Psoas muscle (tissue), 8 donors: ENCODE results near the gene C16orf78. TPM values are rescaled to one million over a fixed set of nuclear protein-coding genes. Genes with fewer than 3 reads are reported as not detected.

Experiments
- ATAC-seq, 4 donors: fragments of 200-7000 bp; cut with Tn5 transposase; one replicate each; pipeline ENCODE4 v1.9.1; 2020; ENCODE audit warnings: moderate library complexity in 3 of 4, mild to moderate bottlenecking in 2 of 4
- DNase-seq, 2 donors: peaks; one replicate each; pipeline ENCODE4 v3.0.0-alpha.2; 2020
- H3K27ac ChIP-seq: fragments of 200-600 bp; one replicate; pipeline ENCODE4 v1.8.0; 2022
- H3K27me3 ChIP-seq, 3 donors: fragments of 200-600 bp in 1 of 3; one replicate each; pipeline versions ENCODE4 v1.6.1 to v1.8.0; 2013 to 2022; ENCODE audit warnings: low read length in 2 of 3, mild to moderate bottlenecking in 2 of 3, moderate library complexity in 1 of 3; ENCODE audit not compliant: insufficient read depth in 3 of 3
- H3K36me3 ChIP-seq, 2 donors: fragments of 200-600 bp in 1 of 2; one replicate each; pipeline versions ENCODE4 v1.6.1 to v1.8.0; 2013 to 2022; ENCODE audit warnings: low read depth in 1 of 2, mild to moderate bottlenecking in 1 of 2, moderate library complexity in 1 of 2; ENCODE audit not compliant: insufficient read depth in 1 of 2
- H3K4me1 ChIP-seq: fragments of 200-600 bp; one replicate; pipeline ENCODE4 v1.8.0; 2022
- H3K4me3 ChIP-seq: fragments of 200-600 bp; one replicate; pipeline ENCODE4 v1.8.0; 2022; ENCODE audit warnings: mild to moderate bottlenecking
- H3K9me3 ChIP-seq: fragments of 200-600 bp; one replicate; pipeline ENCODE4 v1.8.0; 2022
- WGBS, 3 donors: extraction: QIAGEN DNeasy Blood & Tissue Kit; methylation state at CpG; one replicate each; pipeline versions ENCODE4 v1.1.6 to v1.1.7; 2013; 5-methylcytosine and 5-hydroxymethylcytosine counted together
- intact Hi-C, 2 donors: fragments of 100-400 bp; cut with DNase I; formaldehyde crosslinking; loops; one replicate each; pipeline versions ENCODE4 v1.11.0 to v1.14.2; 2022
- polyA plus RNA-seq, 3 donors: library from polyadenylated mRNA; stranded (reverse); fragments of 200-250 nt; gene quantifications; one replicate each; pipeline ENCODE4 v1.2.3, GENCODE V29; 2013
- total RNA-seq, 4 donors: library from RNA; stranded (reverse); fragmentation: NEBNext Ultra II Directional in 2 of 4; extraction: Animal tissue kit (Norgen Biotek cat#: 25700) in 2 of 4; gene quantifications; one replicate each; pipeline versions ENCODE4 v1.2.1 to v1.2.4, GENCODE V29; 2021 to 2023
- TF ChIP-seq, protein P1 (sequence below): fragments of 200-600 bp; IDR thresholded peaks from one replicate; pipeline ENCODE4 v1.8.0; 2022; ENCODE audit warnings: antibody characterized with exemption
- donor health status: healthy with polysubstance abuse.
- donor health status: DM: no; HTN: no; CAD: no; lungs with moderate emphysema.
- donor health status: Bipolar disorder and iron deficiency.
- donor health status: healthy.
- donor health status: DM: yes; HTN: yes; CAD: no.
- donor health status: DM: no; HTN: no; CAD: no.
- donor health status: DM: no; HTN: no; CAD: no.
- donor health status: DM: yes; HTN: yes; CAD: no.

C16orf78 gene
- total and polyA plus RNA-seq, 7 donors: not detected

DNA sequence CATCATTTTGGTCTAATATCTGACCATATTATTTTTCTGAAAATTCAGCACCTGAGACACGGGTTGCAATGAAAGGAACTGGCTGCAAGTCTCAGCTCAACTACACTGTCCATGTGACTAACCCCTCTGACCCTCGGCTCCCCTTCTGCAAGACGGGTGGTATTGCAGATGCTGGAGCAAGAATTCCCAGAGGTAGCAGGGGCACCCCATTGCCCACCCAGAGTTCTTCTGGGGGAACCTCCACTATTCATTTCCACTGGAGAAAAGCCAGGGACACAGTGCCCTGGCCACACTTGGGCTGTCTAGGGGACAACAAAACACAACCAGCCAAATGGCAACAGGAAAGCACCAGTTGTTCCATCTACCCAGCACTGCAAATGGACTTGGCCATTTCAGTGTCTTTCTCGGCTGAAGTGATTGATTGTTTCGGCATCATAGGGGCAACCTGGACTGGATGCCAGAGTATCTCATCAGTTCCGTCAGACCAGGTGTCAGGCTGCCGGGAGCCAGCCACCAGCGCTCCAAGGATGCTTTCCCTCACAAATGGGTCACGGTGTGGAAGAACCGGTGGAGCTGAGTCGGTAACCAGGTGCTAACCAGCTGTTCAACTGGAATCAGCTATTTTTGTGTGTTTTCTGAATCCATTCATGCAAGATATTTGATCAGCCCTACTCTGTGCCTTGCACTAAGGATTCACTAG lies 58.1 kb downstream of the C16orf78 start:
- no peak for ATAC-seq
- Histone ChIP-seq H3K9me3 (no peaks in the 10 kb centered on the region), H3K27ac (no peak overlapping the region), H3K4me3 (no peak overlapping the region), H3K4me1 (no peaks in the 10 kb centered on the region), H3K27me3 (no peaks in the 10 kb centered on the region), H3K36me3 (no peaks in the 10 kb centered on the region)
- no peak for DNase-seq
- TF ChIP-seq, protein P1, sequence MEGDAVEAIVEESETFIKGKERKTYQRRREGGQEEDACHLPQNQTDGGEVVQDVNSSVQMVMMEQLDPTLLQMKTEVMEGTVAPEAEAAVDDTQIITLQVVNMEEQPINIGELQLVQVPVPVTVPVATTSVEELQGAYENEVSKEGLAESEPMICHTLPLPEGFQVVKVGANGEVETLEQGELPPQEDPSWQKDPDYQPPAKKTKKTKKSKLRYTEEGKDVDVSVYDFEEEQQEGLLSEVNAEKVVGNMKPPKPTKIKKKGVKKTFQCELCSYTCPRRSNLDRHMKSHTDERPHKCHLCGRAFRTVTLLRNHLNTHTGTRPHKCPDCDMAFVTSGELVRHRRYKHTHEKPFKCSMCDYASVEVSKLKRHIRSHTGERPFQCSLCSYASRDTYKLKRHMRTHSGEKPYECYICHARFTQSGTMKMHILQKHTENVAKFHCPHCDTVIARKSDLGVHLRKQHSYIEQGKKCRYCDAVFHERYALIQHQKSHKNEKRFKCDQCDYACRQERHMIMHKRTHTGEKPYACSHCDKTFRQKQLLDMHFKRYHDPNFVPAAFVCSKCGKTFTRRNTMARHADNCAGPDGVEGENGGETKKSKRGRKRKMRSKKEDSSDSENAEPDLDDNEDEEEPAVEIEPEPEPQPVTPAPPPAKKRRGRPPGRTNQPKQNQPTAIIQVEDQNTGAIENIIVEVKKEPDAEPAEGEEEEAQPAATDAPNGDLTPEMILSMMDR: no peak
- 45 to 60% (median 51%) methylated on average over 11 of the region's 11 CpGs for WGBS, 3 donors
- intact Hi-C loops: no loop called here

DNA sequence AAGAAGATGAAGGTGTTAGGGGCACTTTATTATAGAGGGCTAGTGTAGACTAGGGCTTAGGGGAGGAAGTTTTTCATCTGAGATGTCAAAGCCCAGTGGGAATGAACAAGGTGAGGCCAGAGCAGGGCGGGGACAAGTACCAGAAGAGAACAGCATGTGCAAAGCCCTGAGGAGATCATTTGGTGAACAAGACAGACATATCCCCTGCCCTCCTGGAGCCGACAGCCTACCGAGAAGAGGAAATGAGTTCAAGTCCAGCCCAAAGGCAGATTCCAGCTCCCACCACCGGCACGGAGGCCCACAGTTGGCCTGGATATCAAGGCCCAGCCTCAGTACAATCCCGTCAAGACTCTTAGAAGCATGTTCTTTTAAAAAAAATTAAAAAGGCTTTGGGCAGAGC lies 61.1 kb downstream of the C16orf78 start:
- Histone ChIP-seq H3K36me3 (no peaks in the 10 kb centered on the region), H3K27me3 (no peaks in the 10 kb centered on the region), H3K9me3 (no peaks in the 10 kb centered on the region), H3K4me1 (no peaks in the 10 kb centered on the region), H3K4me3 (no peak overlapping the region), H3K27ac (no peak overlapping the region)
- TF ChIP-seq, protein P1: no peak
- intact Hi-C loops: no loop called here
- no peak for ATAC-seq
- DNase-seq: no peak
- WGBS, 3 donors: 95 to 99% (median 97%) methylated on average over 6 of the region's 6 CpGs

DNA sequence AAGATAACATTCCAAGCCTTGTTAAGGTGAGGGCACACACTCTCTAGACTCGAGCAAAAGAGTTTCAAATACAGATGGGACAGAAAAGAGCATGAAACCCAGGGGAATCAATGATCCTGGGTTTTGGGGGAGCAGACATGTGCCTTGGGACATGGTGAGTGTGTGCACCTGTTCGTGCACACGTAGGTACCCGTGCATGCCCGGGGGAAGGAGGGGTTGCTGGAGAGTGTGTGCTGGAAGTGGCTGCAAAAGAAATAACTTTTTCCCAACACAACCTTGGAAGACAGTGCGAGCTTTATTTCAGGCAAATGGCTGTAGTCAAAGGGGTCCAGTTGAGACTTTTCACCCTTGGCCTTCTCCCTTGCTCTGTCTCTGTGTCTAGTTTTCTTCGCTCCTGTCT lies 62.6 kb downstream of the C16orf78 start:
- no peak overlapping the region for H3K27ac ChIP-seq
- no peak for ATAC-seq
- TF ChIP-seq, protein P1: no peak
- 65 to 81% (median 76%) methylated on average over 7 of the region's 7 CpGs for WGBS, 3 donors
- intact Hi-C loops: no loop called here
- no peaks in the 10 kb centered on the region for H3K36me3 ChIP-seq
- DNase-seq: no peak
- no peaks in the 10 kb centered on the region for H3K27me3 ChIP-seq
- H3K4me1 ChIP-seq: no peaks in the 10 kb centered on the region
- no peak overlapping the region for H3K4me3 ChIP-seq
- no peaks in the 10 kb centered on the region for H3K9me3 ChIP-seq

DNA sequence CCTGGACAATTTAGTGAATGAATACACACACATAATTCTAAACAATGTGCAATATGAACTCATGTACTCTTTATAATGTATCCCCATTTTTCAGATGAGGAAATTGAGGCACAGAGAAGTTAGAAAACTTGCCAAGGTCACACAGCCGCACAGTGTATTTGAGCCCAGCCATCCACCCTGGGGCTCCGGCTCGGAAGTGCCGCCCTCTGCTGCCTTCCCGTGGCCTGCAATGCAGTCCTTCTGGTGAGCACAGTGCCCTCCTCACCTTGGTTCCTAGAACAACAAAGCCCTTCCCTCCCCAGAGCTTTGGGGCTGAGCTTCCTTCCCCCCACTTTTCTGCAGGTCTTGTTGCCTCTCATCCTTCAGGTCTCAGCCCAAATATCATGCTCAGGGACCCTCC lies 63.7 kb downstream of the C16orf78 start:
- ATAC-seq (no peak), DNase-seq (no peak)
- Histone ChIP-seq H3K36me3 (no peaks in the 10 kb centered on the region), H3K4me1 (no peaks in the 10 kb centered on the region), H3K9me3 (no peaks in the 10 kb centered on the region), H3K27me3 (peaks cover 0 to 4% (median 0%) of the 10 kb centered on the region in 3 donors), H3K27ac (no peak overlapping the region), H3K4me3 (no peak overlapping the region)
- intact Hi-C loops: no loop called here
- TF ChIP-seq, protein P1: no peak
- WGBS, 3 donors: 78 to 85% (median 82%) methylated on average over 5 of the region's 5 CpGs

DNA sequence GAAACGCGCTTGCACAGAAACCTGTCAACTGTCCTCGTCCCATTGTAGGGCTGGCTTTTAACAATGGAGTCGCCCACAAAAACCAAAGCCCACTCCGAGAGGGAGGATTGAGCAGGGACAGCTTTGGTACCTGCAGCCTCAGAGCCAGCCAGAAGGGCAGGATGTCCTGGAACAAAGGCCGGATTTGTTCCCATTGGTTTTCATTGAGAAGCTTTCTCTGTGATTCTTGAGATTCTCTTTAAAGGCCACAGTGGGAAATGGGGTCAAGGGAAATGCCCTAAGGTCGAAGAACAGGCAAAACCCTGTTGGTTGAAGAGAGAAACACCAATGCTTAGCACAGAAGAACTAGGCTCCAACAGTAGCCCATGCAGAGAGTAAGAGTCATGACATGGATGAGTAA lies 65.4 kb downstream of the C16orf78 start:
- DNase-seq (no peak), ATAC-seq (no peak)
- Histone ChIP-seq H3K9me3 (no peaks in the 10 kb centered on the region), H3K27me3 (peaks cover 0 to 4% (median 0%) of the 10 kb centered on the region in 3 donors), H3K4me3 (no peak overlapping the region), H3K36me3 (no peaks in the 10 kb centered on the region), H3K4me1 (no peaks in the 10 kb centered on the region), H3K27ac (no peak overlapping the region)
- intact Hi-C loops: no loop called here
- WGBS, 3 donors: 73 to 87% (median 83%) methylated on average over 7 of the region's 7 CpGs
- TF ChIP-seq, protein P1: no peak
